ENCODE measurements around the gene PDE6B. TPM values are rescaled to one million over a fixed set of nuclear protein-coding genes. Genes with fewer than 3 reads are reported as not detected.

PDE6B gene
- total RNA-seq, 4 donors from 2014 or later: 0.81 to 5.5 (median 1.8) TPM

- WGBS, 2 donors (ENCODE audit: low coverage in 1 of 2): 17 to 20% methylated on average over 1 of the region's 14 CpGs
- Histone ChIP-seq H3K4me1 (peaks cover 0 to 41% (median 16%) of the 10 kb centered on the region in 3 donors), H3K27ac (no peak overlapping the region), H3K9me3 (no peaks in the 10 kb centered on the region), H3K27me3 (peaks cover 54% of the 10 kb centered on the region), H3K4me3 (no peak overlapping the region), H3K36me3 (no peaks in the 10 kb centered on the region)
- no peak for ATAC-seq
- TF ChIP-seq POLR2A (IDR thresholded peaks at IDR 0.05) (no peak), POLR2AphosphoS5 (IDR thresholded peaks at IDR 0.05) (no peak), CTCF (IDR thresholded peaks at IDR 0.05) (no peak), EP300 (IDR thresholded peaks at IDR 0.05) (no peak)
Observed at GRCh38 chr4:678331-679103, 53.1 kb downstream of the PDE6B start.

GRCh38 chr4:679104-679481 lies 53.7 kb downstream of the PDE6B start:
- H3K27ac ChIP-seq: no peak overlapping the region
- TF ChIP-seq POLR2A (IDR thresholded peaks at IDR 0.05) (no peak), CTCF (IDR thresholded peaks at IDR 0.05) (no peak), POLR2AphosphoS5 (IDR thresholded peaks at IDR 0.05) (no peak), EP300 (IDR thresholded peaks at IDR 0.05) (no peak)
- no peak overlapping the region for H3K4me3 ChIP-seq
- H3K4me1 ChIP-seq: peaks cover 0 to 44% (median 20%) of the 10 kb centered on the region in 3 donors
- H3K36me3 ChIP-seq: no peaks in the 10 kb centered on the region
- ATAC-seq: no peak
- no CpG with 5 or more reads among the region's 13 CpGs for WGBS, 2 donors (ENCODE audit: low coverage in 1 of 2)
- no peaks in the 10 kb centered on the region for H3K9me3 ChIP-seq
- H3K27me3 ChIP-seq: peaks cover 60% of the 10 kb centered on the region

DNA sequence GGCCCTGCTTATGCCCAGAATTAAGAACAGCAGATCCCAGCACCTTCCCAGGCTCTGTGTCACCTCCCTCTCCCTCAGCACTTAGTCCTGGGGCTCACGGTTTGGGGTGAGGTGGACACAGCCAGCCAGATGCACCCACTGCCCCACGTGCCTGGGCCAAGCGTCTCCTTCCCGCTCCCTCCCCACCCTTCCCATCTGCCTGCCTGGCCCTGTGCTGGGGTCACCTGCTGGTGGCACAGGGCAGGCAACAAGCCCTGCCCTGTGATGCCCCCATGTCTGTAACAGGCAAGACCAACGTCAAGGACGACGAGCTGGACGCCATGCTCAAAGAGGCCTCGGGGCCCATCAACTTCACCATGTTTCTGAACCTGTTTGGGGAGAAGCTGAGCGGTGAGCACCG lies 54.3 kb downstream of the PDE6B start:
- Histone ChIP-seq H3K27me3 (peaks cover 65% of the 10 kb centered on the region), H3K4me1 (peaks cover 0 to 49% (median 21%) of the 10 kb centered on the region in 3 donors), H3K9me3 (no peaks in the 10 kb centered on the region), H3K27ac (no peak overlapping the region), H3K4me3 (no peak overlapping the region), H3K36me3 (no peaks in the 10 kb centered on the region)
- ATAC-seq: no peak
- WGBS, 2 donors (ENCODE audit: low coverage in 1 of 2): 77% methylated on average over 4 of the region's 11 CpGs; no CpG with 5 or more reads in 1 of the 2 donors
- no peak for TF ChIP-seq EP300 (IDR thresholded peaks at IDR 0.05)
- no peak for TF ChIP-seq POLR2AphosphoS5 (IDR thresholded peaks at IDR 0.05)
- no peak for TF ChIP-seq POLR2A (IDR thresholded peaks at IDR 0.05)
- no peak for TF ChIP-seq CTCF (IDR thresholded peaks at IDR 0.05)

- ATAC-seq: no peak
- no CpG with 5 or more reads among the region's 9 CpGs for WGBS, 2 donors (ENCODE audit: low coverage in 1 of 2)
- Histone ChIP-seq H3K27me3 (peaks cover 67% of the 10 kb centered on the region), H3K36me3 (no peaks in the 10 kb centered on the region), H3K4me3 (no peak overlapping the region), H3K4me1 (peaks cover 0 to 48% (median 19%) of the 10 kb centered on the region in 3 donors), H3K27ac (peak overlapping the region in 1 of 4 donors; percentile 53), H3K9me3 (no peaks in the 10 kb centered on the region)
- TF ChIP-seq POLR2A (IDR thresholded peaks at IDR 0.05) (no peak), POLR2AphosphoS5 (IDR thresholded peaks at IDR 0.05) (no peak), EP300 (IDR thresholded peaks at IDR 0.05) (no peak), CTCF (IDR thresholded peaks at IDR 0.05) (no peak)
Observed at GRCh38 chr4:680091-680490, 54.7 kb downstream of the PDE6B start.

GRCh38 chr4:680551-680927 lies 55.2 kb downstream of the PDE6B start:
- ATAC-seq: no peak
- no peak for TF ChIP-seq POLR2A (IDR thresholded peaks at IDR 0.05)
- Histone ChIP-seq H3K27me3 (peaks cover 67% of the 10 kb centered on the region), H3K9me3 (no peaks in the 10 kb centered on the region), H3K4me3 (peak overlapping the region in 1 of 2 donors; percentile 55), H3K36me3 (no peaks in the 10 kb centered on the region), H3K4me1 (peaks cover 0 to 44% (median 15%) of the 10 kb centered on the region in 3 donors), H3K27ac (peak overlapping the region in 3 of 4 donors; percentile 7 to 53 (median 50))
- no CpG with 5 or more reads among the region's 17 CpGs for WGBS, 2 donors (ENCODE audit: low coverage in 1 of 2)

Data from gastroesophageal sphincter (tissue), 4 donors.